Measurements from ENCODE around the gene EHMT1. TPM values are rescaled to one million over a fixed set of nuclear protein-coding genes. Genes with fewer than 3 reads are reported as not detected.

EHMT1 gene
- total and polyA plus RNA-seq, 2 of the 13 experiments (the other 11 are each of a cell fraction or from before 2014, with no cell fraction given), result 23.0 to 27.1 TPM

- TF ChIP-seq KDM5B (CRISPR knock-in tag; IDR thresholded peaks at IDR 0.05; ENCODE audit: borderline replicate concordance), result peak; percentile 69; the same call in 1 of the 2 replicates
- peak; percentile 61; the same call in 1 of the 2 replicates for TF ChIP-seq KMT2A (CRISPR knock-in tag; IDR thresholded peaks at IDR 0.05)
- TF ChIP-seq ZNF567 (CRISPR knock-in tag; IDR thresholded peaks at IDR 0.05; ENCODE audit: borderline replicate concordance), result no peak
- TF ChIP-seq GTF3A (CRISPR knock-in tag; conservative IDR thresholded peaks at IDR 0.05), result no peak
- TF ChIP-seq SIN3A (IDR thresholded peaks at IDR 0.05; ENCODE audit: borderline replicate concordance, low read depth, low read length), result peak; percentile 94; the same call in 1 of the 2 replicates
- TF ChIP-seq EEA1 (CRISPR knock-in tag; IDR thresholded peaks at IDR 0.05; ENCODE audit: borderline replicate concordance), result peak; percentile 53; the same call in 1 of the 2 replicates
- no peak for TF ChIP-seq HOMEZ (CRISPR knock-in tag; IDR thresholded peaks at IDR 0.05; ENCODE audit: low read depth)
- 0 out of 2 replicates have a peak, but pooled peaks have one; percentile 38 for TF ChIP-seq FOXC1 (CRISPR knock-in tag; IDR thresholded peaks at IDR 0.05; ENCODE audit: borderline replicate concordance)
- TF ChIP-seq MXD4 (CRISPR knock-in tag; IDR thresholded peaks at IDR 0.05), result peak; percentile 64; the same call in 1 of the 2 replicates
- TF ChIP-seq MAX (IDR thresholded peaks at IDR 0.05), result peak; percentile 62
- 0 out of 2 replicates have a peak, but pooled peaks have one; percentile 24 for TF ChIP-seq ZNF614 (CRISPR knock-in tag; IDR thresholded peaks at IDR 0.05; ENCODE audit: borderline replicate concordance)
- TF ChIP-seq ZNF224 (CRISPR knock-in tag; IDR thresholded peaks at IDR 0.05), result 0 out of 2 replicates have a peak, but pooled peaks have one; percentile 51
- TF ChIP-seq NFYC (CRISPR knock-in tag; IDR thresholded peaks at IDR 0.05), result peak; percentile 75
- peak; percentile 83 for TF ChIP-seq HDAC1 (CRISPR knock-in tag; IDR thresholded peaks at IDR 0.05)
- peak; percentile 79; the same call in 1 of the 3 replicates for TF ChIP-seq MXI1 (IDR thresholded peaks at IDR 0.05; ENCODE audit: borderline replicate concordance, low read depth, low read length)
- TF ChIP-seq NR0B2 (CRISPR knock-in tag; IDR thresholded peaks at IDR 0.05), result peak; percentile 36; the same call in 1 of the 2 replicates
- peak; percentile 91 for TF ChIP-seq TFDP2 (CRISPR knock-in tag; IDR thresholded peaks at IDR 0.05)
- peak; percentile 67; the same call in 1 of the 2 replicates for TF ChIP-seq GMEB1 (CRISPR knock-in tag; IDR thresholded peaks at IDR 0.05; ENCODE audit: borderline replicate concordance)
- 0 out of 2 replicates have a peak, but pooled peaks have one; percentile 44 for TF ChIP-seq ZFP41 (CRISPR knock-in tag; IDR thresholded peaks at IDR 0.05; ENCODE audit: borderline replicate concordance)
- TF ChIP-seq TBX2 (CRISPR knock-in tag; IDR thresholded peaks at IDR 0.05; ENCODE audit: borderline replicate concordance), result peak; percentile 30; the same call in 1 of the 2 replicates
- TF ChIP-seq NFYB (CRISPR knock-in tag; IDR thresholded peaks at IDR 0.05), result peak; percentile 60
These were observed 28.1 kb upstream of the EHMT1 start, which contains the start of gene ZMYND19 (continued) for GRCh38 chr9:137590469-137591383.

Measured in HepG2 (cell line).